Astrocyte (in vitro differentiated cells and primary cell): ENCODE measurements around the gene MYL7.

ENCODE experiments used
- CTCF ChIP-seq: IDR thresholded peaks from 2 replicates; pipeline ENCODE4 v1.5.1; 2011; ENCODE audit warnings: low read depth, mild to moderate bottlenecking, inconsistent platforms, low read length, moderate library complexity; ENCODE audit not compliant: insufficient read depth
- EZH2 ChIP-seq: IDR thresholded peaks from 2 replicates; pipeline ENCODE4 v1.6.1; 2012; ENCODE audit warnings: mild to moderate bottlenecking, low read length, inconsistent platforms; ENCODE audit not compliant: insufficient read depth

GRCh38 chr7:44188480-44189225, 47.5 kb upstream of the MYL7 start:
- TF ChIP-seq CTCF (no peak), EZH2 (no peak)
